GM21526 (cell line): ENCODE results near the gene PERCC1.
"Not testable (repeated sequence)": the region's sequence is repeated elsewhere in the genome, so short reads cannot be mapped to it uniquely, and the experiment has no call there.

Source experiments
- ATAC-seq: cut with Tn5 transposase; IDR thresholded peaks from one replicate; pipeline ENCODE4 v1.9.1; 2021; ENCODE audit warnings: moderate library complexity; ENCODE audit not compliant: unreplicated experiment, low FRiP score

PERCC1 gene

GRCh38 chr16:1433263-1433560, 2.3 kb downstream of the PERCC1 start:
- ATAC-seq, result no peak

- no peak for ATAC-seq
These were observed 2.9 kb downstream of the PERCC1 start for GRCh38 chr16:1433756-1434155.

- no peak for ATAC-seq
These were observed 4.0 kb downstream of the PERCC1 start for GRCh38 chr16:1434644-1435592.

- no peak for ATAC-seq
These were observed 5.2 kb downstream of the PERCC1 start for GRCh38 chr16:1435921-1436697.

GRCh38 chr16:1436731-1437355, 6.0 kb downstream of the PERCC1 start:
- no peak for ATAC-seq

- no peak for ATAC-seq
These were observed 6.7 kb downstream of the PERCC1 start for GRCh38 chr16:1437606-1438005.

GRCh38 chr16:1438229-1439057, 7.6 kb downstream of the PERCC1 start:
- ATAC-seq, result no peak

GRCh38 chr16:1439058-1439698, 8.3 kb downstream of the PERCC1 start:
- ATAC-seq, result no peak

- ATAC-seq, result not testable (repeated sequence)
These were observed 8.8 kb downstream of the PERCC1 start for GRCh38 chr16:1439699-1440074.

- ATAC-seq, result no peak
These were observed 10.5 kb downstream of the PERCC1 start for GRCh38 chr16:1441391-1441829.

- no peak for ATAC-seq
These were observed 11.8 kb downstream of the PERCC1 start for GRCh38 chr16:1442697-1443096.

- no peak for ATAC-seq
These were observed 12.6 kb downstream of the PERCC1 start for GRCh38 chr16:1443403-1443973.

GRCh38 chr16:1443980-1444729, 13.3 kb downstream of the PERCC1 start, which contains the start of gene CCDC154:
TSS of gene CCDC154 (minus strand) at chr16:1444556. CDS start at chr16:1444322, 234 bp downstream.
- no peak for ATAC-seq

- no peak for ATAC-seq
These were observed 14.0 kb downstream of the PERCC1 start for GRCh38 chr16:1444730-1445517.

GRCh38 chr16:1445518-1446203, 14.8 kb downstream of the PERCC1 start:
- ATAC-seq, result no peak

GRCh38 chr16:1446296-1447080, 15.6 kb downstream of the PERCC1 start:
- ATAC-seq, result no peak

GRCh38 chr16:1447965-1448364, 17.1 kb downstream of the PERCC1 start:
- ATAC-seq, result no peak
